RWPE2 (cell line): ENCODE measurements around the gene SAE1.
A peak's percentile ranks its signal among the peaks of the same experiment; 100 is the strongest.

Experiments
- ATAC-seq: fragments of 200-7000 bp; cut with Tn5 transposase; 3 replicates; pipeline ENCODE4 v1.9.1; 2021; ENCODE audit warnings: low read depth
- DNase-seq: peaks from one replicate; pipeline ENCODE4 v3.0.0-alpha.2; 2020; ENCODE audit warnings: low spot score
- H3K27ac ChIP-seq: fragments of 450-650 bp; 2 replicates; pipeline ENCODE4 v1.5.1; 2017; ENCODE audit warnings: mild to moderate bottlenecking; ENCODE audit not compliant: poor library complexity, severe bottlenecking
- H3K27me3 ChIP-seq: fragments of 250-450 bp; sonication (Bioruptor Pico); 2 replicates; pipeline ENCODE4 v1.5.1; 2021; ENCODE audit warnings: mild to moderate bottlenecking, moderate library complexity; ENCODE audit not compliant: insufficient read depth, poor library complexity, severe bottlenecking
- H3K36me3 ChIP-seq: fragments of 250-450 bp; sonication (Bioruptor Pico); 2 replicates; pipeline ENCODE4 v1.5.1; 2020; ENCODE audit warnings: low read depth, mild to moderate bottlenecking, moderate library complexity
- H3K4me1 ChIP-seq: fragments of 250-450 bp; sonication (Bioruptor Pico); 2 replicates; pipeline ENCODE4 v1.5.1; 2021; ENCODE audit warnings: mild to moderate bottlenecking, moderate library complexity; ENCODE audit not compliant: insufficient read depth, poor library complexity, severe bottlenecking
- H3K4me3 ChIP-seq: fragments of 250-450 bp; sonication (Bioruptor Pico); 2 replicates; pipeline ENCODE4 v1.5.1; 2021; ENCODE audit warnings: mild to moderate bottlenecking, moderate library complexity; ENCODE audit not compliant: severe bottlenecking
- H3K9me3 ChIP-seq: fragments of 250-450 bp; sonication (Bioruptor Pico); 2 replicates; pipeline ENCODE4 v1.5.1; 2021; ENCODE audit warnings: mild to moderate bottlenecking, moderate library complexity; ENCODE audit not compliant: severe bottlenecking
- CTCF ChIP-seq: fragments of 450-650 bp; IDR thresholded peaks from one replicate; pipeline ENCODE4 v1.5.1; 2017; ENCODE audit warnings: mild to moderate bottlenecking, moderate library complexity; ENCODE audit not compliant: poor library complexity, severe bottlenecking

Gene SAE1

GRCh38 chr19:47230054-47230920 is 99.7 kb downstream of the SAE1 start:
- peak; percentile 97 for TF ChIP-seq CTCF
- Histone ChIP-seq H3K27me3 (no peaks in the 10 kb centered on the region), H3K4me3 (peak overlapping the region; percentile 50), H3K4me1 (peaks cover 18% of the 10 kb centered on the region), H3K27ac (peak overlapping the region; percentile 93), H3K9me3 (no peaks in the 10 kb centered on the region), H3K36me3 (peaks cover 5% of the 10 kb centered on the region)
- ATAC-seq (no peak), DNase-seq (no peak)

- peak within 1 kb of the TSS; percentile 50 for H3K4me3 ChIP-seq
- H3K4me1 ChIP-seq = peaks cover 18% of the 10 kb centered on the region
- no peak for TF ChIP-seq CTCF
- ATAC-seq (no peak), DNase-seq (no peak)
- H3K9me3 ChIP-seq = no peaks in the 10 kb centered on the region
- H3K27me3 ChIP-seq = no peaks in the 10 kb centered on the region
- peak within 1 kb of the TSS; percentile 93 for H3K27ac ChIP-seq
- no peaks in the 10 kb centered on the region for H3K36me3 ChIP-seq
These were observed 100.2 kb downstream of the SAE1 start, which contains the start of gene BBC3 for GRCh38 chr19:47230921-47231214. Gene BBC3, minus strand, starts transcription at chr19:47231199. Its CDS starts 2,768 bp downstream, at chr19:47228431.

- Histone ChIP-seq H3K27me3 (no peaks in the 10 kb centered on the region), H3K36me3 (no peaks in the 10 kb centered on the region), H3K4me1 (peaks cover 17% of the 10 kb centered on the region), H3K27ac (peak overlapping the region; percentile 87), H3K9me3 (no peaks in the 10 kb centered on the region), H3K4me3 (peak overlapping the region; percentile 50)
- TF ChIP-seq CTCF = no peak
- no peak for ATAC-seq
- no peak for DNase-seq
These were observed 100.8 kb downstream of the SAE1 start for GRCh38 chr19:47231215-47232054.

GRCh38 chr19:47232422-47233211 is 102.0 kb downstream of the SAE1 start:
- peak overlapping the region; percentile 87 for H3K27ac ChIP-seq
- H3K4me3 ChIP-seq = peak overlapping the region; percentile 50
- no peak for TF ChIP-seq CTCF
- no peak for DNase-seq
- ATAC-seq = peak; percentile 9; the same call in 2 of the 3 replicates
- H3K4me1 ChIP-seq = peaks cover 11% of the 10 kb centered on the region
- H3K27me3 ChIP-seq = no peaks in the 10 kb centered on the region
- H3K9me3 ChIP-seq = no peaks in the 10 kb centered on the region
- no peaks in the 10 kb centered on the region for H3K36me3 ChIP-seq
